Measurements from ENCODE around the gene ZBP1.

ZBP1 gene

DNA sequence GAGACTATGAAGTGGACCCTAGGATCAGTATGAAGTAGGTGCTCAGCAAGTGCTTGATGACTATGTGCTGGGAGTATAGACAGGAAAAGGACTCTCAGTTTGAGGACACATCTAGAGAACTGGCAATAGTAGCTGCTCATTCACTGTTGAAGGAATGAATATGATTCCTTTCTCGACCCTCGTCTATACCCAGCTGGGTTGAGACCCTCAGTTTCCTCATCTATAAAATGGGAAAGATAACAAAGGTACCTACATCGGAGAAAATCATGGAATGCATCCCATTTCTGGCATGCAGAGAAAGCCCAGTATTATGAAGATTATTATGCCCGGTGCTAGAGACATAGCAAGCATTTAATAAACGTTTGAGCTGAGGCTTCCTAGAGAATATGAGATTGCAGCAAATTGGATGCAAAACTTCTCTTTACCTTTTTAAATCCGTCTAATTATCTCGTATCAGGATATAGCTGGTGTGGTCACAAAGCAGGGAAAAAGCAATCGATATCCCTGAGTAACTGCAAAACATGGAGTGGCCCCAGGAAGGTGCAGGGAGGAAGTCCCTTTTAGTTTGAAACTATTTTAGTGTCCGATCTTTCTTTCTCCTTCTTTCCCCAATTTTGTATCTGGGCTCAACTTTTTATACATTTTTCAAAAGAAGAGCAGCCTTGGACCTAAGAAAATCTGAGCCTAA, 62.2 kb downstream of the ZBP1 start:
- no peak for DNase-seq (ENCODE audit: low read depth)

DNA sequence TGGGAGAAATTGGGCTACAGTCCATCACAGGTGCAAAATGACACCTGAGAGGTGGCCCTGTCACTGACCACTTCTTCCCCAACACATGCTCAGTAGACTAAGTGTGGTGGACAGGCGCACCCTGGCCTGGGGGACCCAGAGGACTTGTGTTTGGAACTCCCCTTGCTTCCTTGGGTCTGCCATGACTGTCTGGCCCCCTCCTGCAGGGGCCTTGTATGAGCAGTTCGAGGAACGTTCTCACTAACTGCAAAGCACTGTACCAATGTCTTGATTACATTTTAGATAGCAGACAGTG, 63.3 kb downstream of the ZBP1 start:
- DNase-seq (ENCODE audit: low read depth) = no peak

DNA sequence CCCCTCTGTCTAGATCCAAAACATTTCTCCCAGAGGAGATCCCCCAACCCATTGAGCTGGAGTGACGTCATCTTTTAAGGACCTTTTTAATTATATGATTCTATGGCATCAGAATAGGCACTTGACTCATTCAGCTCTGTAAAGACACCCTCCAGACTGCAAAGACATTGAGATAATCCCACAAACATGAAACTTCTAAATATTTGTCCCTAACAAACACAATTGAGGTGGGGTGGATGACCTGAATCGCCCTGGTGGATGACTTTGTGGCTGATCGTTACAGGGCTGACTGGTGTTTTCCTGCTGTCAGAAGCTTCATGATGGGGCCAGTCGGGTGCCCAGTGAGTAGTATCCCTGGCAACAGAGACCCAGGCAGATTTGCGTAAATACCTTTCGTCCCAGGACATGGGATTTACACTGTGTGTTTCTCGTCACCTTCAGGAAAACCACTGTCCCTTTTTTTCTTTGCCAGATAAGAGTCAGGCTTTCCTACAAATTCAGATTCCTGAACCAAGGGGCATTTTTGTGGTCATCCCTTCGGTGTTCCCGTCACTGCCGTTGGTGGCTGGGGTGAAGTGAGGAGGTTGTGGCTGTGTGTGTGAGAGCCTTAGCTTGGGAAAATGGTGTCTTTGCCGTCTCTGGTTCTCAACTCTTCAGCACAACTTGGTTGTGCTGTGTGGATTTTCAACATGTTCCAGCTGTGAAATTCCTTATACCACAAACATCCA, 64.6 kb downstream of the ZBP1 start:
- no peak for DNase-seq (ENCODE audit: low read depth)
